IMR-90 (cell line): ENCODE measurements around the gene METTL2B. TPM values are rescaled to one million over a fixed set of nuclear protein-coding genes. Genes with fewer than 3 reads are reported as not detected.
"Not testable (repeated sequence)": the region's sequence is repeated elsewhere in the genome, so short reads cannot be mapped to it uniquely, and the experiment has no call there.

ENCODE experiments used
- ATAC-seq: fragments of 200-7000 bp; cut with Tn5 transposase; 2 replicates; pipeline ENCODE4 v1.9.1; 2020; ENCODE audit warnings: low read depth, mild to moderate bottlenecking, moderate library complexity
- BruUV-seq: library from RNA; stranded (reverse); fragments of 400-500 nt; replicated peaks from 2 replicates; lab custom pipeline; 2021; lab: Mats Ljungman, UMichigan
- CTCF ChIA-PET: fragments of 300-600 bp; formaldehyde crosslinking; extraction: SDS; loops from one replicate; lab custom pipeline; 2021; ENCODE audit warnings: antibody characterized with exemption; lab: Yijun Ruan, JAX
- POLR2A ChIA-PET: fragments of 300-600 bp; sonication (Branson Sonifier 250); formaldehyde crosslinking; loops from one replicate; lab custom pipeline; 2022; ENCODE audit warnings: antibody characterized with exemption; ENCODE audit not compliant: unreplicated experiment; lab: Charles Lee
- DNase-seq: peaks from one replicate; pipeline ENCODE4 v3.0.0; 2013
- H2AFZ ChIP-seq: replicated peaks from 2 replicates; pipeline ENCODE3; 2013; ENCODE audit warnings: low read length, mild to moderate bottlenecking; ENCODE audit not compliant: poor library complexity
- H2AK5ac ChIP-seq: 2 replicates; pipeline ENCODE4 v1.6.1; 2013; ENCODE audit warnings: low read depth, low read length, inconsistent platforms
- H2AK9ac ChIP-seq: replicated peaks from 2 replicates; pipeline ENCODE3; 2013; ENCODE audit warnings: mild to moderate bottlenecking, low read depth, low read length, moderate library complexity; ENCODE audit not compliant: poor library complexity
- H2BK120ac ChIP-seq: 2 replicates; pipeline ENCODE4 v1.6.1; 2013; ENCODE audit warnings: low read depth, low read length, inconsistent platforms
- H2BK15ac ChIP-seq: 3 replicates; pipeline ENCODE4 v1.6.1; 2013; ENCODE audit warnings: low read depth, low read length, inconsistent platforms
- H2BK20ac ChIP-seq: 2 replicates; pipeline ENCODE4 v1.6.1; 2013; ENCODE audit warnings: low read depth, mild to moderate bottlenecking, inconsistent platforms, low read length, moderate library complexity
- H2BK5ac ChIP-seq: 2 replicates; pipeline ENCODE4 v1.6.1; 2013; ENCODE audit warnings: mild to moderate bottlenecking, low read depth, low read length, inconsistent platforms; ENCODE audit not compliant: poor library complexity, severe bottlenecking
- H3K14ac ChIP-seq: replicated peaks from 2 replicates; pipeline ENCODE4 v1.6.1; 2013; ENCODE audit warnings: low read depth, low read length, inconsistent platforms
- H3K18ac ChIP-seq: 2 replicates; pipeline ENCODE4 v1.6.1; 2013; ENCODE audit warnings: low read depth, low read length, control low read depth
- H3K23ac ChIP-seq: 2 replicates; pipeline ENCODE4 v1.6.1; 2013; ENCODE audit warnings: low read depth, low read length, inconsistent platforms
- H3K27ac ChIP-seq: 2 replicates; pipeline ENCODE4 v1.5.1; 2013; ENCODE audit warnings: mild to moderate bottlenecking, control low read depth, low read length; ENCODE audit not compliant: insufficient read depth
- H3K27me3 ChIP-seq: 2 replicates; pipeline ENCODE4 v1.6.1; 2013; ENCODE audit warnings: low read length; ENCODE audit not compliant: control insufficient read depth, insufficient read depth
- H3K36me3 ChIP-seq: 2 replicates; pipeline ENCODE4 v1.6.1; 2013; ENCODE audit warnings: low read length, mixed read lengths; ENCODE audit not compliant: control insufficient read depth, insufficient read depth
- H3K4ac ChIP-seq: 2 replicates; pipeline ENCODE4 v1.6.1; 2013; ENCODE audit warnings: low read depth, low read length, inconsistent platforms
- H3K4me1 ChIP-seq: 2 replicates; pipeline ENCODE4 v1.6.1; 2013; ENCODE audit warnings: low read length, mixed read lengths; ENCODE audit not compliant: control insufficient read depth, insufficient read depth
- H3K4me2 ChIP-seq: 2 replicates; pipeline ENCODE4 v1.6.1; 2013; ENCODE audit warnings: low read depth, mild to moderate bottlenecking, control low read depth, low read length, moderate library complexity
- H3K4me3 ChIP-seq: 2 replicates; pipeline ENCODE4 v1.5.1; 2013; ENCODE audit warnings: low read depth, mild to moderate bottlenecking, control low read depth, low read length, moderate library complexity; ENCODE audit not compliant: insufficient read depth
- H3K56ac ChIP-seq: 2 replicates; pipeline ENCODE4 v1.6.1; 2013; ENCODE audit warnings: low read length, inconsistent platforms; ENCODE audit not compliant: insufficient read depth; ENCODE audit errors: extremely low read depth
- H3K79me1 ChIP-seq, 2 experiments: 2 replicates each; pipeline ENCODE4 v1.6.1; 2013; ENCODE audit warnings: low read length in 2 of 2, inconsistent platforms in 1 of 2, low read depth in 1 of 2
- H3K9ac ChIP-seq: 2 replicates; pipeline ENCODE4 v1.6.1; 2013; ENCODE audit warnings: low read depth, low read length, control low read depth
- H3K9me1 ChIP-seq: 2 replicates; pipeline ENCODE4 v1.6.1; 2013; ENCODE audit warnings: low read length, inconsistent platforms; ENCODE audit not compliant: insufficient read depth
- H3K9me3 ChIP-seq: 2 replicates; pipeline ENCODE4 v1.6.1; 2013; ENCODE audit warnings: low read length; ENCODE audit not compliant: control insufficient read depth, insufficient read depth
- H4K20me1 ChIP-seq: 2 replicates; pipeline ENCODE4 v1.6.1; 2013; ENCODE audit warnings: low read length, inconsistent platforms; ENCODE audit not compliant: insufficient read depth
- H4K5ac ChIP-seq: 2 replicates; pipeline ENCODE4 v1.6.1; 2013; ENCODE audit warnings: mild to moderate bottlenecking, low read depth, low read length, control low read depth
- H4K8ac ChIP-seq, 2 experiments: 2 replicates each; pipeline ENCODE4 v1.6.1; 2013; ENCODE audit warnings: low read depth in 2 of 2, low read length in 2 of 2, control low read depth in 1 of 2, inconsistent platforms in 1 of 2
- H4K91ac ChIP-seq: 2 replicates; pipeline ENCODE4 v1.6.1; 2013; ENCODE audit warnings: low read depth, low read length, inconsistent platforms; ENCODE audit not compliant: insufficient read depth
- WGBS, 2 experiments: methylation state at CpG; one replicate each; pipeline versions ENCODE4 v1.1.5 to v1.1.7; 2013; ENCODE audit warnings: missing lambda C conversion rate in 2 of 2; ENCODE audit not compliant: insufficient read length in 1 of 2; ENCODE audit errors: extremely low coverage in 2 of 2; 5-methylcytosine and 5-hydroxymethylcytosine counted together
- dilution Hi-C: fragments of 300-500 bp; cut with HindIII; formaldehyde crosslinking; loops from one replicate; pipeline ENCODE4 v1.14.3; 2018; ENCODE audit warnings: low sequenced_read_pairs; ENCODE audit not compliant: unreplicated experiment
- in situ Hi-C: fragments of 300-500 bp; cut with MboI; formaldehyde crosslinking; loops from 3 replicates; pipeline ENCODE4 v1.14.3; 2019; ENCODE audit warnings: low sequenced_read_pairs, inconsistent platforms, mixed read lengths
- intact Hi-C: fragments of 100-400 bp; cut with micrococcal nuclease; formaldehyde crosslinking; loops from 2 replicates; pipeline ENCODE4 v1.10.0; 2022
- polyA plus RNA-seq, 3 experiments: library from polyadenylated mRNA; depleted of rRNA; stranded (reverse); fragments of >200 nt; gene quantifications; 2 replicates each; pipeline ENCODE4 v1.2.3, GENCODE V29; 2012; ENCODE audit warnings: low replicate concordance in 1 of 3
- total RNA-seq: library from RNA; depleted of rRNA; stranded (reverse); fragments of >200 nt; gene quantifications from 2 replicates; pipeline ENCODE4 v1.2.3, GENCODE V29; 2012

METTL2B gene
- total and polyA plus RNA-seq, 2 of the 4 experiments (the other 2 are of a cell fraction) = 18.0 to 34.2 TPM

DNA sequence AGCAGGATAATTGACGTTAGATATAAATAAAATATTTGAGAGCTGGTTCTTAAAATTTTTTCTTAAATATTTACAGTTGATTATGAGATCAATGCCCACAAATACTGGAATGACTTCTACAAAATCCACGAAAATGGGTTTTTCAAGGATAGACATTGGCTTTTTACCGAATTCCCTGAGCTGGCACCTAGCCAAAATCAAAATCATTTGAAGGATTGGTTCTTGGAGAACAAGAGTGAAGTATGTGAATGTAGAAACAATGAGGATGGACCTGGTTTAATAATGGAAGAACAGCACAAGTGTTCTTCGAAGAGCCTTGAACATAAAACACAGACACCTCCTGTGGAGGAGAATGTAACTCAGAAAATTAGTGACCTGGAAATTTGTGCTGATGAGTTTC, 2.5 kb downstream of the METTL2B start:
- H3K4me3 ChIP-seq, H4K20me1 ChIP-seq, H4K8ac ChIP-seq, H3K4me2 ChIP-seq, H2AFZ ChIP-seq, ATAC-seq, H3K18ac ChIP-seq, H3K14ac ChIP-seq, H3K4ac ChIP-seq, H2AK5ac ChIP-seq, in situ Hi-C loops, DNase-seq, H3K9me1 ChIP-seq, H3K9ac ChIP-seq, H2BK120ac ChIP-seq, H2BK15ac ChIP-seq, dilution Hi-C loops, H2BK5ac ChIP-seq, BruUV-seq, H3K4me1 ChIP-seq, H3K27ac ChIP-seq, H4K5ac ChIP-seq, H2AK9ac ChIP-seq, H2BK20ac ChIP-seq, H4K91ac ChIP-seq, H3K56ac ChIP-seq, POLR2A ChIA-PET, CTCF ChIA-PET, H3K27me3 ChIP-seq, H3K23ac ChIP-seq, H3K9me3 ChIP-seq: not testable (repeated sequence)
- H3K36me3 ChIP-seq = peaks cover 14% of the 10 kb centered on the region
- peaks cover 13 to 23% of the 10 kb centered on the region in 2 experiments for H3K79me1 ChIP-seq
- intact Hi-C loops = loop anchor here (5.0 kb wide), 1 partner anchor 403 kb away; no protein-coding TSS in a partner anchor
- WGBS, 2 experiments = no CpG with 5 or more reads among the region's 4 CpGs

DNA sequence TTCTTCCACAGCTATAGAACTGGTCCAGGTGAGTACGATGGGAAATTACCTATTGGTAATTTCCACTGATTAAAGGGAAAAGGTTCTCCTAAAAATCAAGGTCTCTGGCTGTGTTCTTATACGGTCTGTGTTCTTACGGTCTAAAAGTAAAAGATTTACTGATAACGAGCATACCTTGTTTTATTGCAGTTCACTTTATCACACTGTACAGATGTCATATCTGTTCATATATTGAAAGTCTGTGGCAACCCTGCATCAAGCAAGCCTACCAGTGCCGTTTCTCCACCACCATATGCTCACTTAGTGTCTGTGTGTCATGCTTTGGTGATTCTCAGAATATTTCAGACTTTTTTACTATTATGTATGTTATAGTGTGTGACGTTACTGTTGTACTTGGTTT, 11.6 kb downstream of the METTL2B start:
- H2BK20ac ChIP-seq, H3K27me3 ChIP-seq, H2AFZ ChIP-seq, H3K23ac ChIP-seq, H3K9me3 ChIP-seq, H3K4ac ChIP-seq, H3K79me1 ChIP-seq, BruUV-seq, H4K20me1 ChIP-seq, intact Hi-C loops, H3K4me3 ChIP-seq, H2BK120ac ChIP-seq, H3K9ac ChIP-seq, DNase-seq, H3K36me3 ChIP-seq, H4K8ac ChIP-seq, H3K4me1 ChIP-seq, CTCF ChIA-PET, dilution Hi-C loops, H4K5ac ChIP-seq, H2BK5ac ChIP-seq, H3K56ac ChIP-seq, H4K91ac ChIP-seq, ATAC-seq, in situ Hi-C loops, H3K18ac ChIP-seq, H2BK15ac ChIP-seq, H2AK5ac ChIP-seq, POLR2A ChIA-PET, H3K27ac ChIP-seq, H2AK9ac ChIP-seq, H3K14ac ChIP-seq, H3K9me1 ChIP-seq, H3K4me2 ChIP-seq: not testable (repeated sequence)
- WGBS, 2 experiments = no CpG with 5 or more reads among the region's 6 CpGs
